Measurements from ENCODE around the gene SPPL2A.
"Not testable (repeated sequence)": the region's sequence is repeated elsewhere in the genome, so short reads cannot be mapped to it uniquely, and the experiment has no call there.

Gene SPPL2A

DNA sequence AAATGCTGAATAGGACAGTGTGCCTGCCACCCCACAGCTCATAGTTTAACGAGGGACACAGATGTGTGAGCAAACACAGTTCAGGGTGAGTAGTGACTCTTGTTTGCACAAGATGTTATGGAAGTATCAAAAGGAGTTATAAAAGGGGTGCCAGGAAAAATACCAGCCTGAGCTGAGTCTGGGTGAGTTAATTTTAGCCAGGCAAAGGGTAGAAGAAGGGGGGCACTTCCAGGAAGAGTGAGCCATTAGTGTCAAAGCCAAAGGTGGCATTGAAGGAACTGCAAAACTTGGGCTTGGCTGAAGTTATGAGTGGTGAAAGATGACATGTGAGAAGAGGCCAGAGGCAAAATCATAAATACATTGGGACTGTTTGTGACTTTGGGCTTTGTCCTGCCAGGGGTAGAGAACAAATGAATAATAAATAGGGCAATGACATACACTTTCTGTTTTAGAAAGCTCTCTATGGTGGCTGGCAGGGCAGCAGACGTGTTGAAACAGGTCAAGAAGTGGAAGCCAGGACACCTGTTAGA, 1.9 kb upstream of the SPPL2A start:
- DNase-seq (ENCODE audit: low spot score) (no peak), FAIRE-seq (no peak)

DNA sequence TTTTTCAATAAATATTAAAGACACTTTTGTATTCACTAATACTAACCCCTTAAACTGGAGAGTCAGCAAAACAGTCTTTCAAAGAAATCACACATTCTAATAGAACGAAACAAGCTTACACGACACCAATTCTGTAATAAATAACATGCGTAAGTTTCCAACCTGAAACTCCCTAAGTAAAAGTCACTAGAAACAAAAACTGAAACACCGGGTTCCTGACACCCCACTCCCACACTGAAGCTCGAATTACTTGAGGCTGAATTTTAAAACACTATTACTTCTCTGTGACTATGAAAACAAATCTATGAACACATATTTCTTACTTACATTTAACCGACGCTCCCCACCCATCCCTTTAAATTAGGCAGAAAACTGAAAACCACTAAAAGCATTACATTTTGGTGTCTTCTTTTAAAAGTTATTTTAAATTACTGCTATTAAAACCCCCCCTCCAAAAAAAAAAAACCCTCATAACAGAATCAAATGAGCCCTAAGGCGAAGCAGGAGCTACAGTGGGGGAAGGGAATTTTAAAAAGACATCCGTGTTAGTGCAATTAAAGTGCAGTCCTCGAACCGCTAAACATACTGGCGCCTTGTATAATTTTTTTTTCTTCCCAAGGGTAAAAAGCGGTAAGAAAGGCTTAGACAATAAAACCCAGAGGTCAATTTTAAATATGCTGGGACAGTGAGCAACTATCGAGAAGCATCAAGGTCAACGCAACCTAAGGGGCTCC, 878 bp downstream of the SPPL2A start:
- FAIRE-seq (no peak), DNase-seq (ENCODE audit: low spot score) (no peak)

DNA sequence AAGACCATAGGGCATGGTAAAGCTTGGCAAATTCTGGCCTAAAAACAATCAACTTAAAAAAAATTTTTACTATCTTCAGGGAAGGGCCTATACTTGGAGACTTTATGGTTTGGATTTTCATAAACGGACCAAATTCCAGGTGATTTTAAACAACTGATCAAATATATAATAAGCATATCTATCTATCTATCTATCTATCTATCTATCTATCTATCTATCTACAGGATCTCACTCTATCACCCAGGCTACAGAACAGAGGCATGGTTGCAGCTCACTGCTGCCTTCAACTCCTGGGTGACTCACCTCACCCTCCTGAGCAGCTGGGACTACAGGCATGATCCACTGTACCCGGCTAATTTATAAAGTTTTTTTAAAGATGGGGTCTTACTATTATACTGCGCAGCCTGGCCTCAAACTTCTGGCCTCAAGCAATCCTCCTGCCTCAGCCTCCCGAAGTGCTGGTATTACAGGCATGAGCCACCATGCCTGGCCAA, 6.7 kb downstream of the SPPL2A start:
- FAIRE-seq (no peak), DNase-seq (ENCODE audit: low spot score) (no peak)

DNA sequence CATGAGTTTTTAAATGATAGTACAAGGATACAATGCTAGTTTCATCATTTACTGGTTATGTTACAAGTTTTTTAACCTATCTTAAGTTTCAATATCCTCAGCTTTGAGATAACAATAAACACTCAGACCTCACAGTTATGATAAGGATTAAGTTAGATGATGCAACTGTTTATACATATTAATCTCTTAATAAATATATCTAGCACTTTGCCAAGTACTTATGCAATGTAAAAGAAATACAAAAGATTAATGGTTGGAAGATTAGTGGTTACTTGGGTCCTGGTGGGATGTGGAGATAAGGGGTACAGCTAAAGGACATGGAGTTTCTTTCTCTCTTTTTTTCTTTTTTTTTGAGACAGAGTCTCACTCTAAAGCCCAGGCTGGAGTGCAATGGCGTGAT, 12.0 kb downstream of the SPPL2A start:
- FAIRE-seq, result no peak
- no peak for DNase-seq (ENCODE audit: low spot score)

DNA sequence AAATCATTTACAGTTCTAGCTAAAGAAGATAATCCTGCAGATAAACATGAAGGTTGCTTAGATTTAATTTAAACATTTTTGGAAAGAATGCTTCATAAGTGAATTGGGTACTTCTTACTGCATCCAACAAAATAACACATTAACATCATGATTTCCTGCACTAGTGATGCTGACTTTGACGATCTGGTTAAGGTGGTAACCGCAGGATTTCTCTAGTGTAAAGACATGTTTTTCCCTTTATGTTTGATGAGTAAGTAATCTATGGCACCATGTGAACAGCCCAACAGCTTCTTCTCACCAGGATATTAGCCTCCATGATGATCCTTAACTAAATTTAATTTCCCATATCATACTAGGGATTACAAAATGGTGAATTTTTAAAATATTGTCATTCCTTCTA, 14.1 kb downstream of the SPPL2A start:
- FAIRE-seq (no peak), DNase-seq (ENCODE audit: low spot score) (no peak)

DNA sequence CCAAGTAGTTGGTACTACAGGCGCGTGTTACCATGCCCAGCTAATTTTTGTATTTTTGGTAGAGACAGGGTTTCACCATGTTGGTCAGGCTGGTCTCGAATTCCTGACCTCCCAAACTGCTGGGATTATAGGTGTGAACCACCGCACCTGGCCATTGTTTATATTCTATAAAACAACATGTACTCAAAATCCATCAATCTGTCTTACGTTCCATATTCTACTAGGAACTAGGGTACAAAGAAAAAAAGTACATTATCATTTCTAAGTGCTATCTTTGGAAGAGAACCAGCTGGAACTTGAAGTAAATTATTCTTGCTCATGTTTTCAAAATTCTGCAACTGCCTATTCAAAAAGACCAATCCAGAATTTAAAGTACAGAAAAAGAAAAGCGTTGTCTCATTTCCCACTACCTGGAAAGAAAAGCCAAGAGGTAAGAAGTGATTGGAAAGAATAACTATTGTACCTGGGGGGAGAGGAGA, 15.2 kb downstream of the SPPL2A start:
- FAIRE-seq (no peak), DNase-seq (ENCODE audit: low spot score) (no peak)

DNA sequence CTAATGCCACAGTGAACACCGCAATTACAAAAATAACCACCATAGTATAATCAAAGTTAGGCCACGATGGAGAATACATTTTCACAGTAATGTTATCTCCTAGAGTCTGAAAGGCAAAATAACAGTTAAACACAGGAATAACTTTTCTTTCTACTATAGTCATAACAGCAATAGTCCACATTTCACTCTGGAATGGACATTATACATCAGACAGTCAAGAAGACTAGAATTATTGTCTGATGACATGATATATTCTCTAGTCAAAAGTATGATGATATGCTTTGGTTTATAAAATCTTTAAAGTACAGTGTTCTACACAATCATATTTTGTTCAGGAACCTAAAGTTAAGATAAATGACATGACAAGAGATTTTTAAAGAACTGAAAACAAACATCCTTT, 18.0 kb downstream of the SPPL2A start:
- DNase-seq (ENCODE audit: low spot score), result no peak
- FAIRE-seq, result no peak

DNA sequence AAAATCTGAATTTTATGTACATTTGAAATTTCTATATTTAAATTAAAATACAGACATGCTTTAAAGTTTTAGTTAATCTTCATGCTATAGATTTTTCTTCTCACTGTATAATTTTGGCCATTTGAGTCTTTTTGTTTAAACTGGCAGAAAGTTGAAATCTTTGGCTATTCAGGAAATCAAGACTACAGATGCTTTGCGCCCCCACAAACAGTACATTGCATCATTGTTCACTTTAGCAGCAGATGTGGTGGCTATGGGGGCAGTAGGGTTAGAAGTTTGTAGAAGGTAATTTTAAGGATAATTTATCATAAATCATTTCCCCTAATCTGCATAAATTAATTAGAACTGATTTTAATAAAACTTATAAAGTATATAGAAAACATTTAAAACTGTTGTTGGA, 20.9 kb downstream of the SPPL2A start:
- FAIRE-seq (no peak), DNase-seq (ENCODE audit: low spot score) (no peak)

DNA sequence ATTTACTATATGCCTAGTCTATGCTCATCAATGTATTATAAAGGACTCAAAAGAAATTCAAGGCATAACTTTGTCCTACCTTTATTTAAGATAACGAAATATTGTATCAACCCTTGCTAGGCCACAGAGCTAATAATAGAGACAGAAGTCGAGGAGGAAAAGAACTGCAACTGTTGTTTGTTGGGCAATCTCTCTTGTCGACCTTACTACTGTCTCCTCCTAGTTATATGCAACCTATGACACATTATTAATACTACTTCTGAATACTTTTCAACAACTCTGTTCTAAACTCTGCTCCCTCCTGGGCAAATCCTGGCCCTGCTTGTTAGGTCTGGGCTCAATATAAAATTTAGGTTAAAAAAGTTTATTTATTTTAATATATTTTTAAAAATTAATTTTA, 24.6 kb downstream of the SPPL2A start:
- DNase-seq (ENCODE audit: low spot score) (no peak), FAIRE-seq (no peak)

DNA sequence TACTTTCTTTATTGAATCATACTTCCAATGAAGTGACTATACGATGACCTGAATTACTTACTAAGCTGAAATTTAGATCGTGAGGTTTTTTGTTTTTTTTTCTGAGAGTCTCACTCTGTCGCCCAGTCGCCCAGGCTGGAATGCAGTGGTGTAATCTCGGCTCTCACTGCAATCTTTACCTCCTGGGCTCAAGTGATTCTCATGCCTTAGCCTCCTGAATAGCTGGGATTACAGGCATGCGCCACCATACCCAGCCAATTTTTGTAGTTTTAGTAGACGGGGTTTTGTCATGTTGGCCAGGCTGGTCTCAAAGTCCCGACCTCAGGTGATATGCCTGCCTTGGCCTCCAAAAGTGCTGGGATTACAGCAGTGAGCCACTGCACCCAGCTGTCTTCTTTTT, 28.7 kb downstream of the SPPL2A start:
- DNase-seq (ENCODE audit: low spot score) (no peak), FAIRE-seq (no peak)

DNA sequence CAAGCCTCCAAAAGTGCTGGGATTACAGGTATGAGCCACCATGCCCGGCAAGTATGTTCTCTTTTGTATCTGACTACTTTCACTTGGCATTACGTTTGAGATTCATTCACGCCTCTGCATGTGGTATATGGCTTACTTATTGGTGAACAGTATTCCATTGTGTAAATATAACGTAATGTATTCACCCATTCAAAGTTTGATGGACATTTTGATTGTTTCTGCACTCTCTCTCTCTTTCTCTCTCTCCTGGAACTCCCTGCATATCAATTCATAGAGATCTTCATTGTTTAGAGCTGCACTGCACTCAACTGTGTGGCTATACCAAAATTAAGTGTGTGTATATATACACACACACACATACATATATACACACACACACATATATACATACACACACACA, 30.4 kb downstream of the SPPL2A start:
- no peak for FAIRE-seq

DNA sequence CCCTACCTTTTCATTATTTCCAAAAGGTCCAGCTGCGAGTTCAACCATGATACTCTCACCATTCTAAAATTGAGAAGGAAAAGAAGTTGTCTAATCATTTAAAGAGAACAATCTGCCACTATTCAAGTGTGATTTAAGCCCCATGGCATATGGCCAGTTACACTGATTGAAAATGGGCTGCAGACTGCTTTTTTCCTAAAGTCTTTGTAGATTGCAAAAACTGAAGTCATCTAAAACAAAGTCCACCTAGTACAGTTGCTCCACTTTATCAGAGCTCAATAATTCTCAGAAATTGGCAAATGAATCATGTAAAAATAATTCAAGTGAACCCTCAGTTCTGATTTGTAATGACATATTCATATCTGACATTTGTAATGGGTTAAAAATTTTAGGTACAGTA, 39.2 kb downstream of the SPPL2A start:
- FAIRE-seq (no peak), DNase-seq (ENCODE audit: low spot score) (no peak)

More for the DNA sequence above, 30.4 kb downstream of the SPPL2A start:
- no peak for DNase-seq (ENCODE audit: low spot score)

DNA sequence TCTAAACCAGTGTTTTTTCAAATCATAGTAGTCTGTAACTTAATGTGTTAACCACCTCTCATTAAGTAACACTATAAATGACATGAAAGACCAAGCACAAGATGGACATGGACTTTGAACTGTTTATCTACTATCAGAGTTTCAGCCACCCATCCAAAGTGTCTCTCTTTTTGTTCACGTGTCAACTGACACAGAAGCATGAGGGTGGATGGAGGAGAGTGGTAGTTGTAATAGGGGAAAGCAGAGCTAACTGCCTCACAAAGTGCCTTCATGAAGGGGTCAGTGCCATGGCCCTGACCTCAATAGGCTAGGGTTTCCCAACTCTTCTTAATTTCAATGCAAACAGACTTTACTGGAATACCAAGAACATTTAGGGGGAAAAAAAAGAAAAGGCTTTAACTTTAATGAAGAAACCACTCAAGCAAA, 46.8 kb downstream of the SPPL2A start:
- no peak for DNase-seq (ENCODE audit: low spot score)
- no peak for FAIRE-seq

DNA sequence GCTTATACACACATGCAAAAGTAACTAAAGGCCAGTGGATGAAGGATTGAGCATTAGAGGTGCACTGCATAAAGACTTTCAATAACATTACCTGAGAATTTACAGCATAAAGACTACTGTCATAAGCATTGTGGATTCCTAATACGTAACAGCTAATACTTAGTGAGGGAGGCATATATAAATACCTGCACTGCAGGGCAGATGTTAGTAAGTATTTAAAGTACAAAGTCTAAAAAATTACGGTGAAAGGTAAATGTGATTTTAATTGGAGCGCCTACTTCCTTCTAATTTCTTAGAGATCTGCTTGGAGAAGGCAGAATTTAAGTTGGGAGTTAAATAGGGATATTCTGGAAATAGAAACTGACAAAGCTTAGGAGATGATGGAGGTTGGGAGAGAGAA, 53.5 kb downstream of the SPPL2A start:
- DNase-seq (ENCODE audit: low spot score), result no peak
- FAIRE-seq, result no peak

DNA sequence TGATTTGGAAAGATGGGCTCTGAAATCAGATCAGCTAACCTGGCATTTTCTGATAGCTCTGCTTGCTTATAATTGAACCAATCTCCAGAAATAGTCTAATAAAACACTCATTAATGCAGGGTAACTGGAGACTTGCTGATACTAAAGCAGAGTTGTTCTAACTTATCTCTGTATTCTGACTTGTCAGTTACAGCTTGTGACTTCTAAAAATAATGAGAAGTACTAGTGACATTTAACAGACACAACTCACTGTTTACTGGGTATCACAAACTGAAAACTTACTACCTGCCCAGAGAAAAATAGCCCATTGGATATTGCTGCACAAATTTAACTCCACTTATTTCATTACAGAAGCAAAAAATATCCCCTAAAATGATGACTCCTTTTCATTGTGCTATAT, 54.9 kb downstream of the SPPL2A start:
- no peak for FAIRE-seq
- no peak for DNase-seq (ENCODE audit: low spot score)

DNA sequence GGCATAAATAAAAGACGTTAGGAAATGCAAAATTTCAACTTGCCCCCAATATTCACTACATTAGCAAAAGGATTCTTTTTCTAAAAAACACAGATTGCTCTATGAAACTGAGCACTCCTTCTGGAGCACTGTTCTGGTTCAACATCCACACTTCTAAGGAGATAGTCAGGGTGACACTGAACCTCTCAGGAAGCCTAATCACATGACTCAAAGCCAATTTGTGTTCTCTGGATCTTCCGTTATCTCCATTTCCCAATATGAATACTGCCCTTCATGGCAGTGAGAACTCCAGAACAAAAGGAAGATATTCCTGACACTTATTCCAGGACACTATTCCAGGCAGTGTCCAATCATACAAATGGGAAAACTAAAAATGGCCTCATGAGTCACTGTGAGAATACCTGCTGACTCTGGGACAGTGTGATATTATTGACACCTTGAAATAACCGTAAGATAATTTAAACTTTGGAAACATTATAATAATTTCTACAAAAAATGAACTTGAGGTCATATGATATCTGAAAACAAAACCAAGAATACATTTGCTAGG, 57.6 kb downstream of the SPPL2A start:
- FAIRE-seq, result no peak

DNA sequence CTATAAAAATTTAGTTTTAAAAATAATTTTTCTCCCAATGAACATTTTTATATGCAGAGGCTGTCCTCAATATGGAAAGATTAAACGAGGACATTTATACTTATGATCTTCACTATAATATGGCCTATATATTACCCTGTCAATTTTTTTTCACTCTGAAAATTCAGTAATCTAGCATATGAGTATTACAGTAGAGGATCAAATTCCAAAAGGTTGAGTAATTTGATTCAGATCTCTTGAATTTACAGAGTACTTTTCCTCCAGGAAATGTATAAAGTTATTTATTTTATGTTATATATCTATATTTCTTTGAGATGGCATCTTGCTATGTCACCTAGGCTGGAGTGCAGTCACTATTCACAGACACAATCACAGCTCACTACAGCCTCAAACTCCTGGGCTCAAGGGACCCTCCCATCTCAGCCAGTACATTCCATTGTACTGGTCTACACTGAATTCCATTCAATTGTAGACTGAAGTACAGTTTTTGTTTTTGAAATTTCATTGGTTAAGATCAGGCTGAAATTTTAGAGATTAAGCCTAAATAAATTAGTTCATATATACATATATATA, 62.7 kb downstream of the SPPL2A start:
- no peak for DNase-seq (ENCODE audit: low spot score)
- no peak for FAIRE-seq

More for the DNA sequence above, 57.6 kb downstream of the SPPL2A start:
- no peak for DNase-seq (ENCODE audit: low spot score)

DNA sequence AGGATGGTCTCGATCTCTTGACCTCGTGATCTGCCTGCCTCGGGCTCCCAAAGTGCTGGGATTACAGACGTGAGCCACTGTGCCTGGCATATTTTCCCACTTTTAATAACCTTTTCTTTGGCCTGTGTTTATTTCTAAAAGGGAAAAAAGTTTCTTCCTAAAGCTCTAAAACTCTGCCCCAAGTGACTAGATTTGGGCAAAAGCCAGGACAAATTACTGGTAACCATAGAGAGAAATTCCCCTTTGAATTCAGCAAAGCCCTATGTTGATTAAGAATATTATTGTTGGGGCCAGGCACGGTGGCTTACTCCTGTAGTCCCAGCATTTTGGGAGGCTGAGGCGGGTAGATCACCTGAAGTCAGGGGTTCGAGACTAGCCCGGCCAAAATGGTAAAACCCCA, 67.4 kb downstream of the SPPL2A start:
- no peak for FAIRE-seq
- DNase-seq (ENCODE audit: low spot score), result no peak

DNA sequence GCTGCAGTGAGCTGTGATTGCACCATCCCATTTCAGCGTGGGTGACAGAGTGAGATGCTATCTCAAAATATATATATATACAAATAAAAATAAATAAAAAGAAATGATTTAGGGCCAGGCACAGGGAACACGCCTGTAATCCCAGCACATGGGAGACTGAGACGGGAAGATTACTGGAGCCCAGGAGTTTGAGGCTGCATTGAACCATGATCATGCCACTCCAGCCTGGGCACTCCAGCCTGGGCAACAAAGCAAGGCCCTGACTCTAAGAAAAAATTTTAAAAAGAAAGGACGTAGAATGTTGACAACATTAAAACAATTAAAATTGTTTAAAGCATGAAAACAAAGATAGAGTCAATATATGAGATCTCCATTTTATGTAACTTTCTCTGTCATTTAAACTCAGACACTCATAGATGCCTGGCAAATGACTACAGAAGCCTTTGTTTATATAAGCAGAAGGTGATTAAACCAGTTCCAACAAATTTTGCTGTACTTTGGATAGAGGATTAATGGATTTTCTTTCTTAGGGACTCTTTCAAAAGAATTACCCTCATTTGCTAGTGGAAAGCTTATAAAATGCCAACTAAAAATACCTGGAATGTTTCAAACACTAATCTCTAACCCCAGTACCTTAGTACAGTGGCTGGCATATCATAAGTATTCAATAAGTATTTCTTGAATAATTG, 68.3 kb downstream of the SPPL2A start:
- FAIRE-seq, result no peak
- DNase-seq (ENCODE audit: low spot score), result no peak

DNA sequence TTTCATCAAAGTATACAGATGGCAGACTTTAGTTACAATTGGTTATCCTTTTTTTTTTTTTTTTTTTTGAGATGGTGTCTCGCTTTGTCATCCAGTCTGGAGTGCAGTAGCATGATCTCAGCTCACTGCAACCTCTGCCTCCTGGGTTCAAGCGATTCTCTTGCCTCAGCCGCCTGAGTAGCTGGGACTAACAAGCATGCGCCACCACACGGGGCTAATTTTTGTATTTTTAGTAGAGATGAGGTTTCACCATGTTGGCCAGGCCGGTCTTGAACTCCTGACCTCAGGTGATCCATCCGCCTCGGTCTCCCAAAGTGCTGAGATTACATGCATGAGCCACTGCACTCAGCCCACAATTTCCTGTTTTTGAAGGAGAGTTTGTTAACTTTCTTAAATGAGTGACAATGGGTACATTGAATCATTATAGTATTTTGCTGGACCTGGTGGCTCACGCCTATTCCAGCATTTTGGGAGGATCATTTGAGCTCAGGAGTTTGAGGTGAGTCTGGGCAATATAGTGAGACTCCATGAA, 70.8 kb downstream of the SPPL2A start:
- not testable (repeated sequence) for DNase-seq (ENCODE audit: low spot score); FAIRE-seq

DNA sequence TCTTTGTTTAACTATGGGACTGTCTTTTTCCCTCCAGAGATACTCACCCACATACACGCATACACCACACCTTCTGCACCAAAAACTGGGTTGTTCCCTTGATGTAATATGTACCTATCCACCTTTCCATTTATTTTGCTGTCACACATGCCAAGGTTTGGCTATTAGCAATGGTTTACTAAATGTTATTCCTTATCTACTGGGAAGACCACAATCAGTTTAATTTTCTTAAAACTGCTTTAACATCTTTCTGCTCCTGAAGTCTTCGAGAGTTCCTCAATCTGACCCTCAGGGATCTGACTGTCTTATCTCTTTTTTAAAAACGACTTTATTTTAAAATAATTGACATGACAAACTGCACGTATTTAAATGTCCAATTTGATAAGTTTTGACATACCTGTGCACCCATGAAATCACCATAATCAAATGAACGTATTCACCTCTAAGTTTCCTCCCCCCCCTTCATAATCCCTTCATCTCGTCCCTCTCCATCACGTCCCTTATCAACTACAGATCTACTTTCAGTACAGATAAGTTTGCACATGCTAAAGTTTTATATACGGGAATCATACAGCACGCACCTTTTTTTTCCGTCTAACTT, 78.1 kb downstream of the SPPL2A start:
- DNase-seq (ENCODE audit: low spot score) (no peak), FAIRE-seq (no peak)
